VCaP (cell line): ENCODE measurements around the gene PWWP2B.

Experiments
- H3K27ac ChIP-seq: fragments of 450-650 bp; 2 replicates; pipeline ENCODE4 v1.5.1; 2017
- CTCF ChIP-seq: fragments of 450-650 bp; conservative IDR thresholded peaks from 2 replicates; pipeline ENCODE4 v1.5.1; 2017; ENCODE audit warnings: mild to moderate bottlenecking, moderate library complexity

The PWWP2B gene

GRCh38 chr10:132370426-132371340 lies 26.3 kb upstream of the PWWP2B start:
- TF ChIP-seq CTCF, result no peak
- no peak overlapping the region for H3K27ac ChIP-seq

DNA sequence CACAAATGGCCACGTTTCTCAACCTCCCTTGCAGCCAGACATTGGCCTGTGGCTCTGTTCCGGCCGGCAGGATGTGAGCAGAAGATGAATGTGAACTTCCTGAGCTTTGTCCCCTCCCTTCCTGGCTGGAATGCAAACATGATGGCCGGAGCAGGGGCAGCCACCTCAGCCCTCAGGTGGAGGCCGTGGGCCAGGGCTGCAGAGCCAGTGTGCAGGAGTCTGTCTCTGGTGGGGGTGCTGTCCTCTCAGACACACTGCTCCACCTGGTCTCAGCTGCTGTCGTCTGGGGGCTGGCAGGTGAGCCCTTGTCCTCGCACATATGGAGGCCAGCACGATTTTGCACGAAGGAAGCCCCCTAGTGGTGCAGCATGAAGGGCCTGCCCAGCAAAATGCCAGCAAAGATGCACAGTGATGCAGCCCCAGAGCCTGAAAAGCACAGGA lies 25.3 kb upstream of the PWWP2B start:
- H3K27ac ChIP-seq, result no peak overlapping the region
- TF ChIP-seq CTCF, result peak; percentile 31

DNA sequence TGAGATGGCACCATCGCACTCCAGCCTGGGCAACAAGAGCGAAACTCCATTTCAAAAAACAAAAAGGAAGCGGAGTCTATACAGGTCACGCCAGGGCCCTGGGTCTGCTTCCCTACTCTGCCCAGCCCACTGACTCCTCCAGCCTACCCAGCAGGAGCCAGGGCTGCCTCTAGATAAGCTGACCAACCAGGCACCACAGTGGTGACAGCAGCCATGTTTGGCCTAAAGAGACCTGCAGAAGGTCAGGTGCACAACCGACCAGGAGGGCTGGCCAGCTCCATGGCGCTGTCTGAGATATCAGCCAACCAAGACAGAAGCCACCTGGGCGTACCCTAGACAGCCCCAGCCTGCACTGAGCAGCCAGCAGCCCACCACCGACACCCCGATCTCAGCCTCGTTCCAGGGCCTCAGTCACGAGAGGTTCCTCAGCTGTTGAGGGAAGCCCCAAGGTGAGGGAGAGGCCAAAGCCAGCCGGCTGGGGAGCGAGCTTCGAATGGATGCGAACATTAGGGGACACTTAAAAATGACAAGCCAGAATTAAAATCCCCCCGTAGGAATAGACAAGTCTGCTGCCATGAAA lies 24.4 kb upstream of the PWWP2B start:
- no peak for TF ChIP-seq CTCF
- H3K27ac ChIP-seq, result no peak overlapping the region

- H3K27ac ChIP-seq, result no peak overlapping the region
- TF ChIP-seq CTCF, result no peak
Measured at GRCh38 chr10:132373241-132373955, 23.6 kb upstream of the PWWP2B start.

DNA sequence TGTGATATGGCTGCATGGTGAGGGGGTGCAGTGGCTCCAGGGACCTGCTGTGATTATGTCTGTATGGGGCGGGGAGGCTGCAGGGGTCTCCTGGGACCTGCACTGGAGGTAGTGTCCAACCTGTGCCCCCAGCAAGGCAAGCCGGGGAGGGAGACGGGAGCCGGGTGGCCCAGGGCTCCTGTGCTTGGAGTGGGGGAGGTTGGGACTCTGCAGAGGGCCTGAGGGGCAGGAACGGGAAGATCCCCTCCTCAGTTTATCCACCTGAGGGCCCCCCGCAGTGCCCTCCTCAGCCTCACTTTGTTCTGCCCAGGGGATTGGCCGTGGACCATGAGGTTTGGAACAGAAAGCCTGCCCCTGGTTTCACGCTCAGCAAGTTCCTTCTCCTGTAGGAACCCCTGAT lies 22.8 kb upstream of the PWWP2B start:
- TF ChIP-seq CTCF, result no peak
- H3K27ac ChIP-seq, result no peak overlapping the region

GRCh38 chr10:132374612-132375011 lies 22.4 kb upstream of the PWWP2B start:
- no peak overlapping the region for H3K27ac ChIP-seq
- TF ChIP-seq CTCF, result no peak
